ENCODE measurements around the gene GTF2IRD2.
A peak's percentile ranks its signal among the peaks of the same experiment; 100 is the strongest.
"Not testable (repeated sequence)": the region's sequence is repeated elsewhere in the genome, so short reads cannot be mapped to it uniquely, and the experiment has no call there.

GTF2IRD2 gene

GRCh38 chr7:74850833-74851721, at the start of gene GTF2IRD2:
TSS of gene GTF2IRD2 (minus strand) at chr7:74851605. CDS start at chr7:74836378, 15,227 bp downstream.
- ATAC-seq = peak; percentile 85 to 98

DNA sequence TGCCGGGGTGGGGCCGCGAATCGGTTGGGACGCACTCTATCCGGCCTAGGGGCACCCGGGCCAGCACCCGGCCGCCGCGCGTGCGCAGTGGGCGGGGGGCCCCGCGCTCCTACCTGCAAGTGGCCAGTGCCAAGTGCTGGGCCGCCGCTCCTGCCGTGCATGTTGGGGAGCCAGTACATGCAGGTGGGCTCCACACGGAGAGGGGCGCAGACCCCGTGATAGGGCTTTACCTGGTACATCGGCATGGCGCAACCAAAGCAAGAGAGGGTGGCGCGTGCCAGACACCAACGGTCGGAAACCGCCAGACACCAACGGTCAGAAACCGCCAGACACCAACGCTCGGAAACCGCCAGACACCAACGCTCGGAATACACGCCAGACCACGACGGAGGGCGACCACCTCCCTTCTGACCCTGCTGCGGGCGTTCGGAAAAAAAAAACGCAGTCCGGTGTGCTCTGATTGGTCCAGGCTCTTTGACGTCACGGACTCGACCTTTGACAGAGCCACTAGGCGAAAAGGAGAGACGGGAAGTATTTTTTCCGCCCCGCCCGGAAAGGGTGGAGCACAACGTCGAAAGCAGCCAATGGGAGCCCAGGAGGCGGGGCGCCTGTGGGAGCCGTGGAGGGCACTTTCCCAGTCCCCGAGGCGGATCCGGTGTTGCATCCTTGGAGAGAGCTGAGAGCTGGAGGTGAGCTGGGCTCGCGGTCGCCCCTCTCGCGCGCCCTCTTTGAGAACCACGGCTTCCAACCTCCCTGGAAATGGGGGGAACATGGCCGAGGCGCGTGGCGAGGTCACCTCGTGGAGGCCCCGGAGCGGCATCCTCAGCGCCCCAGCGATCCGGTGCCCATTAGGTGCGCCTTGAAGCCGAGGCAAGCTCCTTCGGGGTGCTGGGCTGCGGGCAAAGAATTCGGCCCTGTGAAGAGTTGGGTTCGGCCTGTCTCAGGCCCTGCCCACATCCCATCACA, 39.0 kb upstream of the GTF2IRD2 start:
- peak; percentile 77 to 78 for ATAC-seq

GRCh38 chr7:74889518-74890129, 38.2 kb upstream of the GTF2IRD2 start:
- peak in 1 of 2 donors; percentile 22 for ATAC-seq

GRCh38 chr7:74885295-74885694, 33.9 kb upstream of the GTF2IRD2 start:
- not testable (repeated sequence) for ATAC-seq

- ATAC-seq = not testable (repeated sequence)
Measured at GRCh38 chr7:74882110-74882509, 30.7 kb upstream of the GTF2IRD2 start.

GRCh38 chr7:74874748-74875512, 23.5 kb upstream of the GTF2IRD2 start:
- not testable (repeated sequence) for ATAC-seq

DNA sequence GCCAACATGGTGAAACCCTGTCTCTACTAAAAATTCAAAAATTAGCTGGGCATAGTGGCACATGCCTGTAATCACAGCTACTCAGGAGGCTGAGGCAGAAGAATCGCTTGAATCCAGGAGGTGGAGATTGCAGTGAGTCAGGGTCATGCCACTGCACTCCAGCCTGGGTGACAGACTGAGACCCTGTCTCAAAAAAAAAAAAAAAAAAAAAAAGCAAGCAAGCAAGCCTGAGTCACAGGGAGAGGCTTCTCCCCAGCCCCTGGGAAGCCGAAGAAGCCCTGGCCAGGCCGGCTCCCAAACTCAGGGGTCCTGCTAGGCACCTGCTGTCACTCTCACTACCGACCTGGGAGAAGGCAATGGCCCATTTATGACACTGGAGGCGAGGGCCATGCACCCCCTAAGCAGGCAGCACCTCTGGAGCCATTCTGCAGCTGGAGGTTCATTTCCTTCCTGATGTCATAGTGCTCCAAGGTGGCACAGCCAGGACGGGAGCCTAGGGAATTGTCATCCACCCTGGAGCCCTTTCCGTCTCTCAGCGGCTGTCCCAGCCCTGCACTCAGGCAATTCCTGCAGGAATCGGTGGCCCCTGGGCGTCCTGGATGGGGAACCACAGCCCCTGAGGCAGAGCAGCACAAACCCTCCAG, 22.8 kb upstream of the GTF2IRD2 start:
- ATAC-seq = not testable (repeated sequence)

DNA sequence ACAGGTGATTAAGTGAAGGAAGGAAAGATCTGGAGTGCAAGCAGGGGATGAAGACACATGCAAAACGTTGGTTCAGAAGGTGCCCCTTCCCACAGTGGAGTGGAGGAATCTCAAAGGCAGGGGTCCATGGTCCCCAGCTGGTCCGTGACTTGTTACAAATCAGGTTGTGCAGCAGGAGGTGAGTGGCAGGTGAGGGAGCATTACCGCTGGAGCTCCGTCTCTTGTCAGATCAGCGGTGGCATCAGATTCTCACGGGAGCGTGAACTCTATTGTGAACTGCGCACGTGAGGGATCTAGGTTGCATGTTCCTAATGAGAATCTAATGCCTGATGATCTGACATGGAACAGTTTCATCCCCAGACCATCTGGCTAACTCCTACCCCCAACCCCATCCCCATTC, 21.1 kb upstream of the GTF2IRD2 start:
- not testable (repeated sequence) for ATAC-seq

DNA sequence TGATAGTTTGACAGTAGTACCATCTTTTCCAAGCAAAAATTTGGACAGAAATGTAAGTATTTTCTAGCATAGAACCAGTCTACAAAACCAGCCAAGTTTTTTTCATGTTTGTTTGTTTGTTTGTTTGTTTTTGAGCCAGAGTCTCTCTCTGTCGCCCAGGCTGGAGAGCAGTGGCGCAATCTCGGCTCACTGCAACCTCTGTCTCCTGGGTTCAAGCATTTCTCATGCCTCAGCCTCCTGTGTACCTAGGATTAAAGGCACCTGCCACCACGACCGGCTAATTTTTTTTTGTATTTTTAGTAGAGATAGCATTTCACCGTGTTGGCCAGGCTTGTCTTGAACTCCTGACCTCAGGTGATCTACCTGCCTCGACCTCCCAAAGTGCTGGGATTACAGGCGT, 14.4 kb upstream of the GTF2IRD2 start:
- not testable (repeated sequence) for ATAC-seq

DNA sequence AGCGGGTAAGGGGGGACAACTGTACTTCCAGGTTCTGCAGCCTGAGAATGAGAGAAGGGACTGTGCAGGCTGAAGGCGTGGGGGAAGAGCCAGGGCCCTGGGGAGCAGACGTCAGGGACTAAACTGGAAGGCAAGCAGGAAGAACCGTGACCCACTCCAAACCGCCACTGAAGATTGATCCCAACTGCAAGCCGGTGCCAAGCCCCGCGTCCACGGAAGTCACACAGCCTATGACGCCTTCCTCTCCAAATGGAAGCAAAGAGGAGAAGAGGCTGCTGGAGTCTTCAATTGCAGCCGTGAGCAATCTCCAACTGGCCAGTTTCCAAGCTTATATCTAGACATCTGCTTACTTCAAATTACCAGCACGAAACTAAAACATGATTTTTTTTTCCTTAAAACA, 1.6 kb downstream of the GTF2IRD2 start:
- not testable (repeated sequence) for ATAC-seq

DNA sequence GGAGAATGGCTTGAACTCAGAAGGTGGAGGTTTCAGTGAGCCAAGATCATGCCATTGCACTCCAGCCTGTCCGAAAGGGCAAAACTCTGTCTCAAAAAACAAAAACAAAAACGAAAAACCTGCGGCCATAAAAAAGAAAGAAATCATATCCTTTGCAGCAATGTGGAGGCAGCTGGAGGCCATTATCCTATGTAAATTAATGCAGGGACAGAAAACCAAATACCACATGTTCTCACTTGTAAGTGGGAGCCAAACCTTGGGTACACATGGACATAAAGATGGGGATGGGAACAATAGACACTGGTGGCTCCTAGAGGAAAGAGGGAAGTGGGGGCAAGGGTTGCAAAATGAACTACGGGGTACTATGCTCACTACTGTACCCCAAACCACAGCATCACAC, 21.0 kb downstream of the GTF2IRD2 start:
- not testable (repeated sequence) for ATAC-seq

DNA sequence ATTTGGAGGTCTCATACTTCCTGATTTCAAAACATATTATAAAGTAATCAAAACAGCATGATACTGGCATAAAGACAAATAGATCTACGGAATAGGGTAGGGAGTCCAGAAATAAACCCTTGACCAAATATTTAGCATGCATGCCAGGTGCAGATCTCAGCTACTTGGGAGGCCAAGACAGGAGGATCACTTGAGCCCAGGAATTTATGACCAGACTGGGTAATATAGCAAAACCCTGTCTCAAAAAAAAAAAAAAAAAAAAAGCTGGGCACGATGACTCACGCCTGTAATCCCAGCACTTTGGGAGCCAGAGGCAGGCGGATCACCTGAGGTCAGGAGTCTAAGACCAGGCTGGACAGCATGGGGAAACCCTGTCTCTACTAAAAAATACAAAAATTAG, 21.4 kb downstream of the GTF2IRD2 start:
- ATAC-seq = not testable (repeated sequence)

DNA sequence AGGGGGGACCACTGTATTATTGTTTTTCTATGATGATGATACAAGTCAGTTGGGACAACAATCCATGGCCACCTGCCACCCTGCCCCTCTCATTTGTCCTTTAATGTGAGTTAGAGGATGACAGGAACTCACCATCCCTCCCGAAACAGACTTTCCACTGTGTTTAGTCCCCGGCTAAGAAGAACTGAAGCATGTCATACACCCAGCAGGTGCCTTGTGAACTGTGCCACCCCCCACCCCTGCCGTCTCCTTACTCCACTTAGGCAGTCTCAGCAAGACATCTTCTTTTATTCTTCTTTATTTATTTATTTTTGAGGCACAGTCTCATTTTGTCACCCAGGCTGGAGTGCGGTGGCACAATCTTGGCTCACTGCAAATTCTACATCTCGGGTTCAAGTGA, 30.1 kb downstream of the GTF2IRD2 start:
- ATAC-seq = not testable (repeated sequence)

GRCh38 chr7:74820146-74820805, 31.1 kb downstream of the GTF2IRD2 start:
- ATAC-seq = peak; percentile 82

DNA sequence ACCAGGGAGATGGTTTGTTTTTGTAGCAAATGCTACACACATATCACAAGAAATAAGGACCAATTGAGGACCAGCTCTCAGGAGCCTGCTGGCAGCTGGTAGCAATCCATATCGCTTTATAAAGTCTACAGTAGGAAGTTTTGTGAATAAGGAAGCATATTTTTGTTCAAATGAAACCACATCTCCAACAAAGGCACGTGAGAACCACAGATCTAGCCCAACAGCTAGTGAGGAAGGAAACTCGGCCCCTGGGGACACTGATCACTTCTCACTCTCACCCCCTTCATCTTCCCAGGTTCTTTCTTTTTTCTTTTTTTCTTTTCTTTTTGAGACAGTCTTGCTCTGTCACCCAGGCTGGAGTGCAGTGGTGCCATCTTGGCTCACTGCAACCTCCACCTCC, 35.5 kb downstream of the GTF2IRD2 start:
- ATAC-seq = not testable (repeated sequence)

DNA sequence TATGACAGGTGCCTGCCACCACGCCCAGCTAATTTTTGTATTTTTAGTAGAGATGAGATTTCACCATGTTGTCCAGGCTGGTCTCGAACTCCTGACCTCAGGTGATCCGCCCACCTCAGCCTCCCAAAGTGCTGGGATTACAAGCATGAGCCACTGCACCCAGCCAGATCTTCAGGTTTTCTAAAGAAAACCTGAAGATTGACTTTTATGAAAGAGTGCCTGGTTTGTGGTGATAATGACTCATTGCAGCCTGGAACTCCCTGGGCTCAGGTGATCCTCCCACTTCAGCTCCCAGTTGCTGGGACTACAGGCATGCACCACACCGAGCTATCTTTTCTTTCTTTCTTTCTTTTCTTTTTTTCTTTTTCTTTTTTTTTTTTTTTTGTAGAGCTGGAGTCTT, 52.8 kb downstream of the GTF2IRD2 start:
- ATAC-seq = peak in 1 of 2 donors; percentile 39

DNA sequence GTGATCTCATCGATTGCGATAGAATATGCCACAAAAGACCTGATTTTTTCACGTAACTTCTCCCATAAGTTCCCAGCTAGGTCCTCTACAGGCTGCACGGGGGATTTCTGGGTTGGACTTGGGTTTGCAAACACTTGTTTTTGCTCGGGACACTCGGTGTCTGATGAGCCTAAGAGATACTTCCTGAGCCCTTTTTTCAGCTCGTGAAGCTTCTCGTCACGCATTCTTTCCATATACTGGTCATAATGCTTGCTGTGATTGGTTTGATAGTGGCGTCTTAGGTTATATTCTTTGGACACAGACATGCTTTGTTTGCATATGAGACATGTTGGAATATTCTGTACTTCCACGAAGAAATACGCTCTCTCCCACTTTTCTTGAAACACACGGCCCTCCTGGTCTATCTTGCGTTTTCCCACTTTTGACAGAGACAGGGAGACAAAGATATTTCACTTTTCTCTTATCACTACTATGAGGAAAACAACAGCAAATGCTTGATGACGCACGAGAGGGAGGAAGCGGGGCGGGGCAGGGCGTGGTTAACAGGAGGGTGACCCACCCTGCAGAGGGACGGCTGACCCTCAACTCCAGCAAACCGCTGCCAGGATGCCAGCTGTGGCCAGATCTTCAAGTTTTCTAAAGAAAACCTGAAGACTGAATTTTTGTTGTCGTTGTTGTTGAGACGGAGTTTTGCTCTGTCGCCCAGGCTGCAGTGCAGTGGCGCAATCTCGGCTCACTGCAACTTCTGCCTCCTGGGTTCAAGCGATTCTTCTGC, 53.4 kb downstream of the GTF2IRD2 start:
- not testable (repeated sequence) for ATAC-seq

DNA sequence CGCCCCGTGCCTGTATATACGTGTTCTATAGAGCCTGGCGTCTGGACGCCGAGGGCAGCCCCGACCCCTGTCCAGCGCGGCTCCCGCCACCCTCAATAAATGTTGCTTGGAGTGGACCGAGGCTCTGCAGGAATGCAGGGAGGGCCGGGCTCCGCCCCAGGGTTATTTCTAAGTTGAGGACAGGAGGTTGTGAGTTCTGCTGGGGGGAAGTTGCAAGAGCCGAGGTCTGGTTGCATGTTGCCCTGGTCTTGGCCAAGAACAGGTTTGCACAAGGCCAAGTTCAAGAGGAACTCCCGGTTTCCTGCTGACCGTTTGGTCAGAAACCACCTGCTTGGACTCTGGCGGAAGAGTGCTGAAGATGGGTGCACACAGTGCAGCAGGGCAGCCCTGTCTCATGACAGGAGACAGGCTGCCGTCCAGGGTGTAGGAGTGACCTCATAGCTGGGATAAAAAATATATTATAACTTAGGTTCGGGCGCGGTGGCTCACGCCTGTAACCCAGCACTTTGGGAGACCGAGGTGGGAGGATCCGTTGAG, 62.1 kb downstream of the GTF2IRD2 start:
- ATAC-seq = not testable (repeated sequence)

DNA sequence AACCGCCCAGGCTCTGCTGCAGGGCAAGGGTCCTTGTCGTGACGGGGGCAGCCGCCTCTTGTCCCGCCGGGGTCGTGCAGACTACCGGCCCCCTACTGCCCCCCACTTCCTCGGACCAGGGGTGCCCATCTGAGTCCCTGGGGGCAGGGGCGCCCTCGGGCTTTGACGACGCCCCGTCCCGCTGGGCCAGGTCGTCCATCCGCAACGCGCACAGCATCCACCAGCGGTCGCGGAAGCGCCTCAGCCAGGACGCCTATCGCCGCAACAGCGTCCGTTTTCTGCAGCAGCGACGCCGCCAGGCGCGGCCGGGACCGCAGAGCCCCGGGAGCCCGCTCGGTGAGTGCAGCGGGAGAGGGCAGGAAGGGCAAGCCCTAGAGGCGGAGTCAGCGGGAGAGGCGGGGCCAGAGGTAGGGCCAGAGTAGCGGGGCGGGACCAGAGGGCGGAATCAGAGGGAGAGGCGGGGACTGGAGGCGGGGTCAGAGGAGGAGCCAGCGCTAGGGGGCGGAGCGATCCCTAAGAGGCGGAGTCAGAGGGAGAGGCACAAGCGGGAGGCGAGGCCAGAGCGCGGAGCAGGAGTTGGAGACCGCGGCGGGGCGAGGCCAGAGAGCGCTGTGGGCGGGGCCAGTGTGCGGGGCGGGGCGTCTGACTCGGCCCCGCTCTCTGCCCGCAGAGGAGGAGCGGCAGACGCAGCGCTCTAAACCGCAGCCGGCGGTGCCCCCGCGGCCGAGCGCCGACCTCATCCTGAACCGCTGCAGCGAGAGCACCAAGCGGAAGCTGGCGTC, 62.8 kb downstream of the GTF2IRD2 start:
- peak; percentile 90 to 94 for ATAC-seq
